Peyer's patch (tissue), 4 donors: ENCODE results near the gene LDAF1. TPM values are rescaled to one million over a fixed set of nuclear protein-coding genes. Genes with fewer than 3 reads are reported as not detected.
"Not testable (repeated sequence)": the region's sequence is repeated elsewhere in the genome, so short reads cannot be mapped to it uniquely, and the experiment has no call there.

Experiments used
- DNase-seq, 3 donors: peaks; one replicate each; pipeline ENCODE4 v3.0.0-alpha.2; 2017 to 2019
- H3K27ac ChIP-seq, 4 donors: fragments of 200-600 bp; sonication (generic); one replicate each; pipeline ENCODE4 v1.5.1; 2016 to 2019
- H3K27me3 ChIP-seq, 2 donors: fragments of 200-600 bp; sonication (generic); one replicate each; pipeline ENCODE4 v1.5.1; 2019
- H3K36me3 ChIP-seq, 3 donors: fragments of 200-600 bp; sonication (generic); one replicate each; pipeline ENCODE4 v1.5.1; 2016 to 2019
- H3K4me1 ChIP-seq, 4 donors: fragments of 200-600 bp; sonication (generic); one replicate each; pipeline ENCODE4 v1.5.1; 2016 to 2019
- H3K4me3 ChIP-seq, 4 donors: fragments of 200-600 bp; sonication (generic); 1 replicate in 3 of 4; 2 replicates in 1 of 4; pipeline ENCODE4 v1.5.1; 2016 to 2019; ENCODE audit warnings: mild to moderate bottlenecking in 1 of 4
- H3K9me3 ChIP-seq, 4 donors: fragments of 200-600 bp; sonication (generic); one replicate each; pipeline ENCODE4 v1.5.1; 2016 to 2019; ENCODE audit warnings: mild to moderate bottlenecking in 1 of 4
- CTCF ChIP-seq, 6 experiments: fragments of 450-650 bp in 4 of 6; fragments of 200-600 bp in 2 of 6; sonication (generic) in 1 of 6; IDR thresholded peaks; one replicate each; pipeline ENCODE4 v1.5.1; 2017 to 2019; ENCODE audit warnings: antibody characterized with exemption in 6 of 6, mild to moderate bottlenecking in 3 of 6, moderate library complexity in 1 of 6
- POLR2A ChIP-seq, 2 donors: fragments of 450-650 bp; IDR thresholded peaks; one replicate each; pipeline ENCODE4 v1.5.1; 2017; ENCODE audit warnings: antibody characterized with exemption in 2 of 2, mild to moderate bottlenecking in 2 of 2, moderate library complexity in 2 of 2
- total RNA-seq, 4 donors: library from RNA; depleted of rRNA; stranded (reverse); fragments of >200 nt; gene quantifications; one replicate each; pipeline ENCODE4 v1.1.0, GENCODE V29; 2016

Gene LDAF1
- total RNA-seq, 4 donors from 2014 or later = 19.0 to 41.5 (median 28.1) TPM

DNA sequence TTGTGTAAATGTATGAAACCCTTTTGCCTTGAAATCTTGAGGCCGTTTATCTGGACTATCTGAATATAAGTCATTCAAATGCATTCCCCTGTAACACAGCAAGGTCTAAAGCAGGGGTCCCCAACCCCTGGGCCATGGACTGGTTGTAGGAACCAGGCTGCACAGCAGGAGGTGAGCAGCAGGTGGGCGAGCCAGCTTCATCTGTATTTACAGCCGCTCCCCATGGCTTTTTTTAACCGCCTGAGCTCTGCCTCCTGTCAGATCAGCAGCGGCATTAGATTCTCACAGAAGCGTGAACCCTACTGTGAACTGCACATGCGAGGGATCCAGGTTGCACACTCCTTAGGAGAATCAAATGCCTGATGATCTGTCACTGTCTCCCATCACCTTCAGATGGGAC, 32.0 kb upstream of the LDAF1 start:
- no peak for TF ChIP-seq CTCF (IDR thresholded peaks at IDR 0.05)
- no peak for TF ChIP-seq POLR2A (IDR thresholded peaks at IDR 0.05)
- no peak overlapping the region for H3K27ac ChIP-seq
- H3K9me3 ChIP-seq = no peaks in the 10 kb centered on the region
- no peaks in the 10 kb centered on the region for H3K4me1 ChIP-seq
- no peak overlapping the region for H3K4me3 ChIP-seq
- no peaks in the 10 kb centered on the region for H3K36me3 ChIP-seq
- no peaks in the 10 kb centered on the region for H3K27me3 ChIP-seq
- no peak for DNase-seq

GRCh38 chr16:21128991-21129390, 29.5 kb upstream of the LDAF1 start:
- no peak overlapping the region for H3K27ac ChIP-seq
- no peaks in the 10 kb centered on the region for H3K27me3 ChIP-seq
- no peak for DNase-seq
- no peaks in the 10 kb centered on the region for H3K4me1 ChIP-seq
- no peaks in the 10 kb centered on the region for H3K36me3 ChIP-seq
- no peak overlapping the region for H3K4me3 ChIP-seq
- no peak for TF ChIP-seq CTCF (IDR thresholded peaks at IDR 0.05)
- no peak for TF ChIP-seq POLR2A (IDR thresholded peaks at IDR 0.05)
- no peaks in the 10 kb centered on the region for H3K9me3 ChIP-seq

DNA sequence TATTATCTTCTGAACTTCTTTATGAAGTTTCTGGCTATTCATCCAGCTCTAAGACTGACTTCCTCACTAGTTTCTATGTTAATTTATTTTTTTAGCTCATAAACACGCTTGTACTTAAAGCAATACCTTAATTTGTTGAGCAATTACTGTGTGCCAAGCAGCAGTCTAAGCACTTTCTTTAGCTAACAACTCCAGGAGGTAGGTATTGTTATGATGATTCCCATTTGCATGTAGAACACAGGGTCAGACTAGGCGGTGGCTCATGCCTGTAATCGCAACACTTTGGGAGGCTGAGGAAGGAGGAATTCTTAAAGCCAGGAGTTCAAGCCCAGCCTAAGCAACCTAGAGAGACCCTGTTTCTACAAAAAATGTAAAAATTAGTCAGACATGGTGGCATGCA, 27.7 kb upstream of the LDAF1 start:
- TF ChIP-seq POLR2A (IDR thresholded peaks at IDR 0.05) = no peak
- TF ChIP-seq CTCF (IDR thresholded peaks at IDR 0.05) = no peak
- H3K27ac ChIP-seq = no peak overlapping the region

DNA sequence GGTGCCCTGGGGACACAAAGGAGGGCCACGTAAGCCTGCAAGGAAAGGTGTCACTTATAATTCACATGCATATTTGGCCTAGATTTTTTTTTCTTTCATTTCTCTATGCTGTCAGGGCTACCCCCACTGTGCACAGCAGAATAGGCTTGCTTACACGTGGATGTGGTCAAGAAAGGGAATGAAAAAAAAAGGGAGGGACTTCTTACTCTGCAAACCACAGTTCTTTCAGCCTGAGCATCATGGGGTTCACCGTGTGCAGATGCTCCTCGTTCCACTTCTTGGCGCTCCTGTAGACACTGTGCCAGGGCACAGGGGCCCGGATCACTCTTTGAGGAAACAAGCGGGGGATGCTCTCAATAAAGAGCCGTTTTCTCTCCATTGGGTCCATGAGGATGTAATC, 24.4 kb upstream of the LDAF1 start:
- Histone ChIP-seq H3K36me3 (no peaks in the 10 kb centered on the region), H3K9me3 (no peaks in the 10 kb centered on the region), H3K4me3 (no peak overlapping the region), H3K4me1 (no peaks in the 10 kb centered on the region), H3K27ac (no peak overlapping the region), H3K27me3 (no peaks in the 10 kb centered on the region)
- no peak for DNase-seq
- TF ChIP-seq POLR2A (IDR thresholded peaks at IDR 0.05) (no peak), CTCF (IDR thresholded peaks at IDR 0.05) (no peak)

More for the DNA sequence above, 27.7 kb upstream of the LDAF1 start:
- no peak for DNase-seq
- Histone ChIP-seq H3K36me3 (no peaks in the 10 kb centered on the region), H3K4me3 (no peak overlapping the region), H3K4me1 (no peaks in the 10 kb centered on the region), H3K27me3 (no peaks in the 10 kb centered on the region), H3K9me3 (no peaks in the 10 kb centered on the region)

DNA sequence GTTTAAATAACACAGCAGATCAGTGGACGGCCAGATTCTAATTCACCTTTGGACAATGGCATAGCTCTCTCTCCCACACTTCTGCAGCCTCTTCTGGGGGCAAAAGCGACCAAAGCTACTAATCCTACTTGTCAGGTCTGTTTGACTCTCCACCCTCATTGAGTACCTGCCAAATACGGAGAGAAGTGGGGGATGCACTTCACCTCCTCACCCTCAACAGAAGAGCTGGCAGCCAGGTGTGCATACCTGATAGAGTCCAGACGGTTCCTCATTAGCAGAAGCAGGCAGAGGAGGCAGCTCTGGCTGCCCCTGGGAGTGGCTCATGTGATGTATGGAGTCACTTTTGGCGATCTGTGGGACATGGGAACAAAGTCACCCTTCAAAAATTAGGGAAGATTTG, 12.7 kb upstream of the LDAF1 start:
- Histone ChIP-seq H3K4me3 (no peak overlapping the region), H3K4me1 (no peaks in the 10 kb centered on the region), H3K27me3 (no peaks in the 10 kb centered on the region), H3K27ac (no peak overlapping the region), H3K36me3 (no peaks in the 10 kb centered on the region), H3K9me3 (no peaks in the 10 kb centered on the region)
- TF ChIP-seq POLR2A (IDR thresholded peaks at IDR 0.05) (no peak), CTCF (IDR thresholded peaks at IDR 0.05) (no peak)
- DNase-seq = no peak

DNA sequence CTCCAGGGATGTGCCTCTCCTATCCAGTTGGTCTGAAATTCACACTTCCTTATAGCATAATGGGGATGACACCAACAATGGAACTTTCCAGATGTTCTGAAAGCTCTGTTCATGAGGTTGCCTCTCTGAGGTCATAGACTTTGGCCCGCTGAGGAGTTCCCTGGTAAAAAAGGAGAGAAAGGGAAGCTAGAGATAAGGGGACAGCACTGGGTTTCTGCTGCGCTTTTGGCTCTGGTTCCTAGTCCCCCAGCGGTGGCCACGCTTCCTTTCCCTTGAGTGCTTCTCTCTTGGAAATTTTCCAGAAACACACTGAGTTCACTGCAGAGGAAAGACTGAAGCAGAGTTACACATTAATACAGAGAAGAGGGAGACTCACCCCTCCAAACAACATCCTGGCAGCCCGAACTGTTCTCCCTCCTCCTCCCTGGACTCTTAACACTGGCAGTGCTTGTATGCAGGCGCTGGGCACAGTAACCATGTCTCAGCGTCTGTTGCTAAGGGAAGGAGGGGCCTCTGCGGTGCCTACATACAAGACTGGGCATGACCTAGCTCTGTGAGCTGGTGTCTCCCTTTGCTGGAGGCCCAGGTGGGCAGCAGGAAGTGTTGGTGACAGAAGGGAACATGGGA, 8.0 kb upstream of the LDAF1 start, which contains the start of gene DNAH3:
DNAH3 (minus strand) TSS at position 472 of the 627 bp plus-strand sequence. CDS start 527 bp downstream, outside the sequence.
- DNase-seq = no peak
- H3K4me1 ChIP-seq = no peaks in the 10 kb centered on the region
- H3K36me3 ChIP-seq = no peaks in the 10 kb centered on the region
- no peaks in the 10 kb centered on the region for H3K27me3 ChIP-seq
- H3K9me3 ChIP-seq = no peaks in the 10 kb centered on the region
- no peak within 1 kb of the TSS for H3K27ac ChIP-seq
- no peak within 1 kb of the TSS for H3K4me3 ChIP-seq
- TF ChIP-seq POLR2A (IDR thresholded peaks at IDR 0.05) = no peak
- TF ChIP-seq CTCF (IDR thresholded peaks at IDR 0.05) = no peak

- not testable (repeated sequence) for H3K27me3 ChIP-seq, H3K27ac ChIP-seq, H3K9me3 ChIP-seq, H3K4me3 ChIP-seq, DNase-seq, H3K4me1 ChIP-seq, H3K36me3 ChIP-seq
Observed at GRCh38 chr16:21152160-21153030, 6.1 kb upstream of the LDAF1 start.
